T-helper 1 cell treated with Interleukin-12 subunit alpha and Interleukin-12 subunit beta and Interleukin-4 antibody, amounts not matched to agents 30 ng/mL and 1 ng/mL, for 36 hours (primary cell): ENCODE measurements around the gene ROBO1. TPM values are rescaled to one million over a fixed set of nuclear protein-coding genes. Genes with fewer than 3 reads are reported as not detected.

ENCODE experiments used
- intact Hi-C: fragments of 100-400 bp; cut with micrococcal nuclease; formaldehyde crosslinking; loops from one replicate; pipeline ENCODE4 v1.15.1; 2024
- total RNA-seq: library from RNA; stranded (reverse); gene quantifications from 2 replicates; pipeline ENCODE4 v1.2.3, GENCODE V29; 2022

The ROBO1 gene
- total RNA-seq, 1 donor from 2014 or later = 0.93 TPM

GRCh38 chr3:78588906-78589621 lies 1178.7 kb downstream of the ROBO1 start:
- intact Hi-C loops = no loop called here

GRCh38 chr3:78580681-78581080 lies 1187.1 kb downstream of the ROBO1 start:
- intact Hi-C loops = no loop called here

- intact Hi-C loops = no loop called here
These were observed 1196.3 kb downstream of the ROBO1 start for GRCh38 chr3:78571486-78571885.

- intact Hi-C loops = no loop called here
These were observed 1197.3 kb downstream of the ROBO1 start for GRCh38 chr3:78570496-78570895.

- intact Hi-C loops = no loop called here
These were observed 1198.0 kb downstream of the ROBO1 start for GRCh38 chr3:78569804-78570203.

- intact Hi-C loops = no loop called here
These were observed 1202.1 kb downstream of the ROBO1 start for GRCh38 chr3:78565712-78566111.

- intact Hi-C loops = no loop called here
These were observed 1205.5 kb downstream of the ROBO1 start for GRCh38 chr3:78562328-78562727.
